ENCODE measurements around the gene MXRA8.
"Not testable (repeated sequence)": the region's sequence is repeated elsewhere in the genome, so short reads cannot be mapped to it uniquely, and the experiment has no call there.

The MXRA8 gene

GRCh38 chr1:1358433-1359271, at the start of gene MXRA8:
MXRA8 (minus strand) TSS chr1:1358555; CDS start chr1:1358504, 51 bp downstream.
- DNase-seq: no peak

GRCh38 chr1:1407636-1408318, 49.4 kb upstream of the MXRA8 start:
- DNase-seq: no peak

- DNase-seq: peak; percentile 91 to 94 (median 92)
Observed at GRCh38 chr1:1406821-1407635, 48.7 kb upstream of the MXRA8 start, which contains the start of gene MRPL20. MRPL20 (minus strand) TSS chr1:1407293; CDS start chr1:1407217, 76 bp downstream.

GRCh38 chr1:1406101-1406820, 47.9 kb upstream of the MXRA8 start:
- DNase-seq: no peak

- DNase-seq: no peak
Observed at GRCh38 chr1:1403653-1404052, 45.3 kb upstream of the MXRA8 start.

- not testable (repeated sequence) for DNase-seq
Observed at GRCh38 chr1:1402901-1403392, 44.6 kb upstream of the MXRA8 start.

- no peak for DNase-seq
Observed at GRCh38 chr1:1402072-1402900, 43.9 kb upstream of the MXRA8 start.

GRCh38 chr1:1401457-1402010, 43.2 kb upstream of the MXRA8 start:
- DNase-seq: no peak

GRCh38 chr1:1400576-1401456, 42.5 kb upstream of the MXRA8 start:
- DNase-seq: no peak

- DNase-seq: no peak
Observed at GRCh38 chr1:1399872-1400575, 41.7 kb upstream of the MXRA8 start.

- DNase-seq: peak; percentile 98 to 99 (median 98)
Observed at GRCh38 chr1:1399187-1399871, 41.0 kb upstream of the MXRA8 start, which contains the start of gene CCNL2. CCNL2 (minus strand) TSS chr1:1399335; CDS start chr1:1399306, 29 bp downstream.

- DNase-seq: no peak
Observed at GRCh38 chr1:1398677-1399186, 40.4 kb upstream of the MXRA8 start.

GRCh38 chr1:1397839-1398523, 39.6 kb upstream of the MXRA8 start:
- no peak for DNase-seq

GRCh38 chr1:1395166-1395565, 36.8 kb upstream of the MXRA8 start:
- DNase-seq: no peak

GRCh38 chr1:1394116-1394515, 35.8 kb upstream of the MXRA8 start:
- no peak for DNase-seq

- no peak for DNase-seq
Observed at GRCh38 chr1:1393428-1393827, 35.1 kb upstream of the MXRA8 start.

GRCh38 chr1:1393014-1393413, 34.7 kb upstream of the MXRA8 start:
- DNase-seq: no peak

- no peak for DNase-seq
Observed at GRCh38 chr1:1391225-1391624, 32.9 kb upstream of the MXRA8 start.

All from activated CD4-positive, CD25-positive, alpha-beta regulatory T cell (primary cell).